Nephron (organoid): Measurements from ENCODE around the gene RERE.
A peak's percentile ranks its signal among the peaks of the same experiment; 100 is the strongest.
"Not testable (repeated sequence)": the region's sequence is repeated elsewhere in the genome, so short reads cannot be mapped to it uniquely, and the experiment has no call there.

ENCODE experiments used
- H3K27ac Mint-ChIP-seq, 3 experiments: 2 replicates each; pipeline ENCODE4 v1.8.0; 2020; ENCODE audit warnings: mixed read lengths in 3 of 3, mild to moderate bottlenecking in 2 of 3, moderate library complexity in 1 of 3
- H3K27me3 Mint-ChIP-seq: 2 replicates; pipeline ENCODE4 v1.8.0; 2021; ENCODE audit warnings: low read depth, mild to moderate bottlenecking, moderate library complexity, mixed read lengths
- H3K36me3 Mint-ChIP-seq: 2 replicates; pipeline ENCODE4 v1.8.0; 2020; ENCODE audit warnings: low read depth, mixed read lengths
- H3K4me1 Mint-ChIP-seq: 2 replicates; pipeline ENCODE4 v1.8.0; 2020; ENCODE audit warnings: mixed read lengths
- H3K4me3 Mint-ChIP-seq, 3 experiments: 2 replicates each; pipeline ENCODE4 v1.8.0; 2020; ENCODE audit warnings: mild to moderate bottlenecking in 3 of 3, mixed read lengths in 3 of 3, moderate library complexity in 2 of 3
- H3K9me3 Mint-ChIP-seq: 2 replicates; pipeline ENCODE4 v1.8.0; 2020; ENCODE audit warnings: mixed read lengths
- TF ChIP-seq, protein P1 (sequence below), 3 experiments: fragments of 200-600 bp; sonication (generic); IDR thresholded peaks; one replicate each; pipeline ENCODE4 v1.5.0; 2021; ENCODE audit warnings: antibody characterized with exemption in 3 of 3; ENCODE audit not compliant: unreplicated experiment in 3 of 3

The RERE gene

DNA sequence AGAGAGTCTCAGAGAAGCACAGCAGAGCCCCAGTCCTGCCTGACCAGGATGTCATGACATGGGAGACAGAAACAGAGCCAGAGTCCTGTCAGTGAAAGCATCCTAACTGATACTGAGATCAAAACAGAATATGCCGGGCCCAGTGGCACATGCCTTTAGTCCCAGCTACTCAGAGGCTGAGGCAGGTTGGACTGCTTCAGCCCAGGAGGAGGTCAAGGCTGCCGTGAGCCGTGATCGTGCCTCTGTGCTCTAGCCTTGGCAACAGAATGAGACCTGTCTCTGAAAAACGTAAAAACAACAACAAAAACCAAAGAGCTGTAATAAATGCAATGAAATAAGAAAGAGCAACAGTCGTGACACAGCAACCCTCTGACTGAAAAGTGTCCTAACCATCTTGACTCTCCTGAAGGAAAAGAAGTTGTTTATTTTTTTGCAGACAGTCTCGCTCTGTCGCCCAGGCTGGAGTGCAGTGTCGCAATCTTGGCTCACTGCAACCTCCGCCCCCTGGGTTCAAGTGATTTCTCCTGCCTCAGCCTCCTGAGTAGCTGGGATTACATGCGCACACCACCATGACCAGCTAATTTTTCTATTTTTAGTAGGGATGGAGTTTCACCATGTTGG, 310.3 kb downstream of the RERE start:
- Mint-ChIP-seq H3K27me3 (no peaks in the 10 kb centered on the region), H3K4me3 (no peak overlapping the region), H3K36me3 (peaks cover 58% of the 10 kb centered on the region), H3K4me1 (peaks cover 27% of the 10 kb centered on the region), H3K27ac (peak overlapping the region; percentile 27 to 79 (median 44)), H3K9me3 (peaks cover 4% of the 10 kb centered on the region)
- TF ChIP-seq, protein P1, sequence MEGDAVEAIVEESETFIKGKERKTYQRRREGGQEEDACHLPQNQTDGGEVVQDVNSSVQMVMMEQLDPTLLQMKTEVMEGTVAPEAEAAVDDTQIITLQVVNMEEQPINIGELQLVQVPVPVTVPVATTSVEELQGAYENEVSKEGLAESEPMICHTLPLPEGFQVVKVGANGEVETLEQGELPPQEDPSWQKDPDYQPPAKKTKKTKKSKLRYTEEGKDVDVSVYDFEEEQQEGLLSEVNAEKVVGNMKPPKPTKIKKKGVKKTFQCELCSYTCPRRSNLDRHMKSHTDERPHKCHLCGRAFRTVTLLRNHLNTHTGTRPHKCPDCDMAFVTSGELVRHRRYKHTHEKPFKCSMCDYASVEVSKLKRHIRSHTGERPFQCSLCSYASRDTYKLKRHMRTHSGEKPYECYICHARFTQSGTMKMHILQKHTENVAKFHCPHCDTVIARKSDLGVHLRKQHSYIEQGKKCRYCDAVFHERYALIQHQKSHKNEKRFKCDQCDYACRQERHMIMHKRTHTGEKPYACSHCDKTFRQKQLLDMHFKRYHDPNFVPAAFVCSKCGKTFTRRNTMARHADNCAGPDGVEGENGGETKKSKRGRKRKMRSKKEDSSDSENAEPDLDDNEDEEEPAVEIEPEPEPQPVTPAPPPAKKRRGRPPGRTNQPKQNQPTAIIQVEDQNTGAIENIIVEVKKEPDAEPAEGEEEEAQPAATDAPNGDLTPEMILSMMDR (IDR thresholded peaks at IDR 0.05; ENCODE audit: unreplicated experiment in 3 of 3): no peak

DNA sequence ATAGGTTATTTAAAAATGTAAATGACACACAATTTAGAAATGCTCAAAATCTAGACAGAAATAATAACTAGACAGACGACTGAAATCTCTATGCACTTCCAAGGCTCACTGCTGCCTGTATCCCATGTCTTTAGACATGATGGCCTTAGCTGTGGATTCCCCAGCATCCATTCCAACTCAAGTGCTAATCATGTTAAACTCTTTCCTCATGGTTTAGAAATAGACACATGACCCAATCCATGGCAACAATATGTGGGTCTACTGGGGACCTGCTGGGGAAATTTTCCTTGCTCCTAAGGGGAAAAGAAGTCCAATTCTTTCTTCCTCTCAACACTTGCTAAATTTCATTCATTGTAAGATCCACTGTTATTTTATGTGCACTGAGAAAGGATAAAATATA, 311.0 kb downstream of the RERE start:
- H3K4me1 Mint-ChIP-seq: peaks cover 24% of the 10 kb centered on the region
- H3K4me3 Mint-ChIP-seq: no peak overlapping the region
- peaks cover 55% of the 10 kb centered on the region for H3K36me3 Mint-ChIP-seq
- TF ChIP-seq, protein P1 (IDR thresholded peaks at IDR 0.05; ENCODE audit: unreplicated experiment in 3 of 3): no peak
- no peaks in the 10 kb centered on the region for H3K27me3 Mint-ChIP-seq
- H3K27ac Mint-ChIP-seq: peak overlapping the region; percentile 27 to 79 (median 44)
- peaks cover 4% of the 10 kb centered on the region for H3K9me3 Mint-ChIP-seq

DNA sequence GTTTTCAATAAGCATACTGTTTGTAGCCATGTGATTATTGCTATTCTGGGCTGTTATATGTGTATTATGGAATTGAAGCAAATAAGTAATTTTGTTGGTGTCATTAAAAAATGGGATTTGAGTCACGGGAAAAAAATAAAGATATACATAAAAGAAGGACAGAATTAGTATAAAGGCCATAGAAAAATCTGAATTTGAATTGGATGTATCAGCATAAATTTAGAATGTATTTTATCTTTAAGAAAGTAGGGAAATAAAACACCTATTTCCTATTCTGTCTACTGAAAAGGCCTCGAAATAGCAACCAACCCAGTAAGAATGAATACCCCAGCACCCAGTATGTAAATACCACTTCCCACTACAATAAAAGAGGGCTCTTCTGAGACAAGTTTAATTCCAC, 313.6 kb downstream of the RERE start:
- peaks cover 7% of the 10 kb centered on the region for H3K4me1 Mint-ChIP-seq
- H3K4me3 Mint-ChIP-seq: no peak overlapping the region
- H3K9me3 Mint-ChIP-seq: peaks cover 13% of the 10 kb centered on the region
- peak overlapping the region in 1 of 3 experiments; percentile 17 for H3K27ac Mint-ChIP-seq
- no peaks in the 10 kb centered on the region for H3K27me3 Mint-ChIP-seq
- TF ChIP-seq, protein P1 (IDR thresholded peaks at IDR 0.05; ENCODE audit: unreplicated experiment in 3 of 3): no peak
- H3K36me3 Mint-ChIP-seq: peaks cover 57% of the 10 kb centered on the region

DNA sequence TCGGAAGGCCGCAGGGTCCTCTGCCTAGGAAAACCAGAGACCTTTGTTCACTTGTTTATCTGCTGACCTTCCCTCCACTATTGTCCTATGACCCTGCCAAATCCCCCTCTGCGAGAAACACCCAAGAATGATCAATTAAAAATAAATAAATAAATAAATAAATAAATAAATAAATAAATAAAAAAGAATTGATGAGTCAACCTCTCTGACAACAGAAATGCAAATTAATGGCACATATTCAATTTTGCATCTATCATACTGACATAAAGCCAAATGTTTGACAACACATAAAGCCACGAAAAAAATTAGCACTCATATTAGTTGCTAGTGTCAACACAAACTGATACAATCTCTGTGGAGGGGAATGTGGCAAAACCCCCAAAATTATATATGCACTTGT, 314.5 kb downstream of the RERE start:
- not testable (repeated sequence) for H3K4me3 Mint-ChIP-seq, H3K27me3 Mint-ChIP-seq, H3K4me1 Mint-ChIP-seq
- H3K36me3 Mint-ChIP-seq: peaks cover 53% of the 10 kb centered on the region
- peak overlapping the region in 1 of 3 experiments; percentile 22 for H3K27ac Mint-ChIP-seq
- H3K9me3 Mint-ChIP-seq: peaks cover 13% of the 10 kb centered on the region

DNA sequence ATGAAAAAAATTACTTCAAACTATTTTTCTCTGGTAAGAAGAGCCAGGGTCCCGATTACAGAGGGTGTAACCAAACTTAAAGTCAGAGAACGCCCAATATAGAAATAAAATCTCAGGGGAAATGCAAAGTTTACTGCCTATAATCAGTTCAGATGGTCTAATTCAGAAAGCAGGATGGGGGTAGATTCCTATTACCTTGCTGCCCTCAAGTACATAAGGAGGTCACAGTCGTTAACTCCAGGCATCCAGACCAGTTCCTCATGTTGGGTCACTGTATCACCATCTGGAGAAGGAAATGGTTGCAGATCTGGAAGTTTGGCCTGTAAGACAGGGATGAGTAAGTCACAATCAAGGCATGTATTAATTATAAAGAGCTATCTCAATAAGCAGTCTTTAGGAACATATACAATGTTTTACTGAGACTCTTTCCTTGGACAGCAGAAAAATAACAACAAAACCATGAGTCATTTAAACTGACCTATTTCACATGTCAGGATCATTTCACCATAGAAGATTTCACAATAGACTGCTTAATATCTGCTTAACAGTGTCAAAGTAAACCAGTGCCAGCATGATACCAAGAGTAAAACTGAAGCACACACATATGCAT, 320.1 kb downstream of the RERE start:
- H3K27ac Mint-ChIP-seq: peak overlapping the region in 1 of 3 experiments; percentile 1
- H3K4me3 Mint-ChIP-seq: no peak overlapping the region
- H3K9me3 Mint-ChIP-seq: peaks cover 9% of the 10 kb centered on the region
- H3K4me1 Mint-ChIP-seq: no peaks in the 10 kb centered on the region
- TF ChIP-seq, protein P1 (IDR thresholded peaks at IDR 0.05; ENCODE audit: unreplicated experiment in 3 of 3): no peak
- H3K36me3 Mint-ChIP-seq: peaks cover 72% of the 10 kb centered on the region
- H3K27me3 Mint-ChIP-seq: no peaks in the 10 kb centered on the region

DNA sequence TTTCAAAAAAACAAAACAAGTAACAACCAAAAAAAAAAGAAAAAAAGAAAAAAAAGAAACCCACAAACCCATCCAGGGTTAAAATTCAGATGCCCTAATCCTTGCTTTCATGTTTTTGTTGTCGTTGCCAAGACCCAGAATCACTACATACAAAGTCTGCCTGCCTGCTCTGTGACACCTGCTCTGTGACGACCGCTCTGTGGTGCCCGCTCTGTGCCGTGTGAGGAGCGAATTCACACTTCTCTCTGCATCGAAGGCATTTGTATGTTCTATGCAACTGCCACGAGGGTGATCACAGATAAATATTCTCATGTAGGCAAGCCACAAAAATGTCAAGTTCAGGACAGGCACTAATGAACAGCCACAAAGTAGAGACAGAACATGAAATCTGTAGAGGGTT, 321.0 kb downstream of the RERE start:
- Mint-ChIP-seq H3K4me1 (peaks cover 5% of the 10 kb centered on the region), H3K27me3 (no peaks in the 10 kb centered on the region), H3K4me3 (no peak overlapping the region), H3K36me3 (peaks cover 77% of the 10 kb centered on the region), H3K27ac (peak overlapping the region in 1 of 3 experiments; percentile 1), H3K9me3 (peaks cover 9% of the 10 kb centered on the region)
- TF ChIP-seq, protein P1 (IDR thresholded peaks at IDR 0.05; ENCODE audit: unreplicated experiment in 3 of 3): no peak
